ENCODE results near the gene GTF3C4. TPM values are rescaled to one million over a fixed set of nuclear protein-coding genes. Genes with fewer than 3 reads are reported as not detected.
A peak's percentile ranks its signal among the peaks of the same experiment; 100 is the strongest.

Gene GTF3C4, protein sequence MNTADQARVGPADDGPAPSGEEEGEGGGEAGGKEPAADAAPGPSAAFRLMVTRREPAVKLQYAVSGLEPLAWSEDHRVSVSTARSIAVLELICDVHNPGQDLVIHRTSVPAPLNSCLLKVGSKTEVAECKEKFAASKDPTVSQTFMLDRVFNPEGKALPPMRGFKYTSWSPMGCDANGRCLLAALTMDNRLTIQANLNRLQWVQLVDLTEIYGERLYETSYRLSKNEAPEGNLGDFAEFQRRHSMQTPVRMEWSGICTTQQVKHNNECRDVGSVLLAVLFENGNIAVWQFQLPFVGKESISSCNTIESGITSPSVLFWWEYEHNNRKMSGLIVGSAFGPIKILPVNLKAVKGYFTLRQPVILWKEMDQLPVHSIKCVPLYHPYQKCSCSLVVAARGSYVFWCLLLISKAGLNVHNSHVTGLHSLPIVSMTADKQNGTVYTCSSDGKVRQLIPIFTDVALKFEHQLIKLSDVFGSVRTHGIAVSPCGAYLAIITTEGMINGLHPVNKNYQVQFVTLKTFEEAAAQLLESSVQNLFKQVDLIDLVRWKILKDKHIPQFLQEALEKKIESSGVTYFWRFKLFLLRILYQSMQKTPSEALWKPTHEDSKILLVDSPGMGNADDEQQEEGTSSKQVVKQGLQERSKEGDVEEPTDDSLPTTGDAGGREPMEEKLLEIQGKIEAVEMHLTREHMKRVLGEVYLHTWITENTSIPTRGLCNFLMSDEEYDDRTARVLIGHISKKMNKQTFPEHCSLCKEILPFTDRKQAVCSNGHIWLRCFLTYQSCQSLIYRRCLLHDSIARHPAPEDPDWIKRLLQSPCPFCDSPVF
- total RNA-seq = 1 to 10 TPM; 5.6 to 8.3 (median 7.4) TPM

GRCh38 chr9:132670457-132671391 lies at the start of gene GTF3C4:
Gene GTF3C4 (plus strand): TSS chr9:132670464. CDS start chr9:132670599, 135 bp downstream.
- no peaks in the 10 kb centered on the region for H3K9me3 ChIP-seq
- H3K27me3 ChIP-seq = no peaks in the 10 kb centered on the region
- TF ChIP-seq, protein P1, sequence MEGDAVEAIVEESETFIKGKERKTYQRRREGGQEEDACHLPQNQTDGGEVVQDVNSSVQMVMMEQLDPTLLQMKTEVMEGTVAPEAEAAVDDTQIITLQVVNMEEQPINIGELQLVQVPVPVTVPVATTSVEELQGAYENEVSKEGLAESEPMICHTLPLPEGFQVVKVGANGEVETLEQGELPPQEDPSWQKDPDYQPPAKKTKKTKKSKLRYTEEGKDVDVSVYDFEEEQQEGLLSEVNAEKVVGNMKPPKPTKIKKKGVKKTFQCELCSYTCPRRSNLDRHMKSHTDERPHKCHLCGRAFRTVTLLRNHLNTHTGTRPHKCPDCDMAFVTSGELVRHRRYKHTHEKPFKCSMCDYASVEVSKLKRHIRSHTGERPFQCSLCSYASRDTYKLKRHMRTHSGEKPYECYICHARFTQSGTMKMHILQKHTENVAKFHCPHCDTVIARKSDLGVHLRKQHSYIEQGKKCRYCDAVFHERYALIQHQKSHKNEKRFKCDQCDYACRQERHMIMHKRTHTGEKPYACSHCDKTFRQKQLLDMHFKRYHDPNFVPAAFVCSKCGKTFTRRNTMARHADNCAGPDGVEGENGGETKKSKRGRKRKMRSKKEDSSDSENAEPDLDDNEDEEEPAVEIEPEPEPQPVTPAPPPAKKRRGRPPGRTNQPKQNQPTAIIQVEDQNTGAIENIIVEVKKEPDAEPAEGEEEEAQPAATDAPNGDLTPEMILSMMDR (IDR thresholded peaks at IDR 0.05) = no peak
- TF ChIP-seq POLR2A (IDR thresholded peaks at IDR 0.05) = no peak
- no peaks in the 10 kb centered on the region for H3K36me3 ChIP-seq
- peaks cover 0 to 22% (median 10%) of the 10 kb centered on the region in 4 donors for H3K4me1 ChIP-seq
- peak within 1 kb of the TSS; percentile 80 to 99 (median 92) for H3K4me3 ChIP-seq
- peak in 2 of 3 donors; percentile 16 to 51 for DNase-seq
- peak within 1 kb of the TSS; percentile 89 to 96 (median 92) for H3K27ac ChIP-seq

GRCh38 chr9:132622159-132622558 lies 48.1 kb upstream of the GTF3C4 start:
- Histone ChIP-seq H3K4me1 (no peaks in the 10 kb centered on the region), H3K4me3 (no peak overlapping the region), H3K27ac (no peak overlapping the region), H3K27me3 (no peaks in the 10 kb centered on the region), H3K9me3 (no peaks in the 10 kb centered on the region), H3K36me3 (peaks cover 0 to 16% (median 0%) of the 10 kb centered on the region in 3 donors)
- DNase-seq = no peak
- TF ChIP-seq, protein P1 (IDR thresholded peaks at IDR 0.05) = no peak

DNA sequence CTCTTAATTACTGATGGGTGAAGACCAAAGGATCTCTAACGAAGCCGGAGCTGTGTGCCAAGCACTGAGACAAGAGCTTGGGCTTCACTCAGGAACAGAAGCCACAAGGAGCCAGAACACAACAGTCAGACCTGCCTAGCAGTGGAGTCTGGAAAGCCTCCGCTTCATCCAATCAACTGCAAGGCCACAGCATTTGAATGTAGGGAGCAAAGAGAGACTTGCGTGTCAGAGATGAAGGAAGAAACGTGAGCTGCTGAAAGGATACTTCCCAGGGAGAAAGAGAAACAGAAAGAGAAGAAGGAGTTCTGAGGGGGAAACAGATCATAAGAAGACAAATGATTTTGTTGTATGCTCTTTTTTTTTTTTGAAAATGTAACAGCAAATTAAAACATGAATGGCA lies 44.0 kb upstream of the GTF3C4 start:
- H3K27ac ChIP-seq = no peak overlapping the region
- no peaks in the 10 kb centered on the region for H3K27me3 ChIP-seq
- H3K36me3 ChIP-seq = peaks cover 0 to 39% (median 0%) of the 10 kb centered on the region in 3 donors
- H3K4me1 ChIP-seq = no peaks in the 10 kb centered on the region
- H3K4me3 ChIP-seq = no peak overlapping the region
- TF ChIP-seq, protein P1 (IDR thresholded peaks at IDR 0.05) = no peak
- no peak for TF ChIP-seq POLR2A (IDR thresholded peaks at IDR 0.05)
- no peaks in the 10 kb centered on the region for H3K9me3 ChIP-seq
- DNase-seq = no peak

GRCh38 chr9:132627106-132627505 lies 43.2 kb upstream of the GTF3C4 start:
- Histone ChIP-seq H3K27ac (no peak overlapping the region), H3K4me1 (no peaks in the 10 kb centered on the region), H3K9me3 (no peaks in the 10 kb centered on the region), H3K4me3 (no peak overlapping the region), H3K27me3 (no peaks in the 10 kb centered on the region), H3K36me3 (peaks cover 0 to 45% (median 0%) of the 10 kb centered on the region in 3 donors)
- TF ChIP-seq POLR2A (IDR thresholded peaks at IDR 0.05) = no peak
- TF ChIP-seq, protein P1 (IDR thresholded peaks at IDR 0.05) = no peak
- DNase-seq = no peak

- Histone ChIP-seq H3K27ac (no peak overlapping the region), H3K4me1 (no peaks in the 10 kb centered on the region), H3K27me3 (no peaks in the 10 kb centered on the region), H3K36me3 (peaks cover 0 to 45% (median 0%) of the 10 kb centered on the region in 3 donors), H3K9me3 (no peaks in the 10 kb centered on the region), H3K4me3 (no peak overlapping the region)
- no peak for DNase-seq
- TF ChIP-seq, protein P1 (IDR thresholded peaks at IDR 0.05) = no peak
- no peak for TF ChIP-seq POLR2A (IDR thresholded peaks at IDR 0.05)
Measured at GRCh38 chr9:132627594-132627993, 42.7 kb upstream of the GTF3C4 start.
